ENCODE results near the gene TRAPPC5.

The TRAPPC5 gene

DNA sequence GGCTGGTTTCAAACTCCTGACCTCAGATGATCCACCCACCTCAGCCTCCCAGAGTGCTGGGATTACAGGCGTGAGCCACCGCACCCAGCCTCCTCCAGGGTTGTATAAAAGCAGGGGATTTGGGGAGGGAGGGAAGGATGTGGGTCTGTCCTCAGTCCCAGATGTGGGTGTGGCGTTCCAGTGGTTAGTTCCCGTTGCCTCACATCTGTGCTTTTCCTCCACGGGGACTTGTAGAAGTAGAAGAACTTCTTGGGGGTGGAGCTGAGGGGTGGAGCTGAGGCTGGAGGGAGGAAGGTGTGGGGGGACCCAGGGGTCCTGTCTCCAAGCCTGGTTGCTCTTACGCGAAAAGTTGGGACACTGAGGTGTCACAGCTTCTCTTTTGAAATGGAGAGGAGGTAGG lies 4.3 kb upstream of the TRAPPC5 start:
- DNase-seq (ENCODE audit: low read depth in 2 of 2), result no peak

DNA sequence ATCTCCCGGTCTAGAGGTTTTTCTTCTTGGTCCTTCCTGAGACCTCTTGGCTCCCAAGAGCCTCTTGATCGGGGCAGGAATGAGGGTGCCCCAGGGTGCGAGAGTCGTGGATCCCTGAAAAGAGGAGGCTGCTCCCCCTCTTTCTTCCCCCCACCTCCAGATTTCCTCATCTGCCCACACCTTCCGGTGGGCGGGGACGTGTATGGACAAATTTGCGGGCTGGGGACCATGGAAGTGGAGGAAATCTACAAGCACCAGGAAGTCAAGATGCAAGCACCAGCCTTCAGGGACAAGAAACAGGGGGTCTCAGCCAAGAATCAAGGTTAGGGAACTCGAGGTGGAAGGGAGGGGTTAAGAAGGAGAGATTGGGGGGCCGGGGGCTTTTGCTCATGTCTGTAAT lies 3.8 kb upstream of the TRAPPC5 start, which contains the start of gene MCEMP1:
Gene MCEMP1, plus strand, starts transcription at position 237 of the 400 bp plus-strand sequence. Its CDS starts 31 bp downstream, at position 268.
- no peak for DNase-seq (ENCODE audit: low read depth in 2 of 2)

- DNase-seq (ENCODE audit: low read depth in 2 of 2), result no peak
Measured at GRCh38 chr19:7677669-7678311, 2.8 kb upstream of the TRAPPC5 start.

DNA sequence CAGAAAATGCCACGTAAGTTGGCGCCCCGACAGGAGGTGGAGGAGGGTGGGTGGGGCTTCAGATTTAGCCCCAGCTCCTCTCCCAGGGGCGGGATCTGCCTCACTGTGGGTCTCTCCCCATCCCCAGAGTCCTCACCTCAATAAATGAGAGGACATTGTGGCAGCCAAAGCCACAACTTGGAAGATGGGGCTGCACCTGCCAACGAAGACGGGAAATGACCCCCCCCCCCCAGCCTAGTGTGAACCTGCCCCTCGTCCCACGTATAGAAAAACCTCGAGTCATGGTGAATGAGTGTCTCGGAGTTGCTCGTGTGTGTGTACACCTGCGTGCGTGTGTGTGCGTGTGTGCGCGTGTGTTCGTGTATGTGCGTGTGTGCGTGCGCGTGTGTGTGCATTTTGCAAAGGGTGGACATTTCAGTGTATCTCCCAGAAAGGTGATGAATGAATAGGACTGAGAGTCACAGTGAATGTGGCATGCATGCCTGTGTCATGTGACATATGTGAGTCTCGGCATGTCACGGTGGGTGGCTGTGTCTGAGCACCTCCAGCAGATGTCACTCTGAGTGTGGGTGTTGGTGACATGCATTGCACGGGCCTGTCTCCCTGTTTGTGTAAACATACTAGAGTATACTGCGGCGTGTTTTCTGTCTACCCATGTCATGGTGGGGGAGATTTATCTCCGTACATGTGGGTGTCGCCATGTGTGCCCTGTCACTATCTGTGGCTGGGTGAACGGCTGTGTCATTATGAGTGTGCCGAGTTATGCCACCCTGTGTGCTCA lies 1.5 kb upstream of the TRAPPC5 start:
- DNase-seq (ENCODE audit: low read depth in 2 of 2), result peak; percentile 34 to 57

DNA sequence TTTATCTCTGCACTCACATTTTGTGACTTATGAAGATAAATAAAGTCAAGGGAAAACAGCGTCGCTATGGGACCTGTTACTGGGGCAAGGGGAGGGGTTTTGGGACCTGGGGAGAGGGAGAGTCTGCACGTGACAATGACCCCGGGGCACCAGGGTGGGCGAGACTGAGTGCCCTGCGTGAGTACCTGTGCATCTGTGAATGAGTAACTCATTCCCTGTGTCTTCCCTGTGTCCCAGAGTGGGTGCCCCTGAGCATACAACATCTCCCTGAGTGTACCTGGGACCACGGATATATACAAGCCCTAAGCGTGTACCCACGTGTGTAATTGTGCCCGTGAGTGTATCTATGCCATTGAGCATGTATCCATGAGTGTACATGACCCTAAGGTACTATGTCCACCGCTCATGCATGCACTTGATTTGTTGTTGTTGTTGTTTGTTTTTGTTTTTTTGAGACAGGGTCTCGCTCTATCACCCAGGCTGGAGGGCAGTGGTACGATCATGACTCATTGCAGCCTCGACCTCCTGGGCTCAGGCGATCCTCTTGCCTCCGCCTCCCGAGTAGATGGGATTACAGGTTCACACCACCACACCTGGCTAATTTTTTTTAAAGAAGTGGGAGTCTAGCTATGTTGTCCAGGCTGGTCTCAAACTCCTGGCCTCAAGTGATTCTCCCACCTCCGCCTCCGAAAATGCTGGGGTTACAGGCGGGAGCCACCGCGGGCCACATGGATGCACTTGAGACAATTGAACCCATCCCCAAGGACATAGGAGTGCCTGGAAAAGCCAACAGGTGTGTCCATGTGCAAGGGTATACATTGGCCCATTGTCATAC lies 645 bp upstream of the TRAPPC5 start:
- DNase-seq (ENCODE audit: low read depth in 2 of 2), result no peak

DNA sequence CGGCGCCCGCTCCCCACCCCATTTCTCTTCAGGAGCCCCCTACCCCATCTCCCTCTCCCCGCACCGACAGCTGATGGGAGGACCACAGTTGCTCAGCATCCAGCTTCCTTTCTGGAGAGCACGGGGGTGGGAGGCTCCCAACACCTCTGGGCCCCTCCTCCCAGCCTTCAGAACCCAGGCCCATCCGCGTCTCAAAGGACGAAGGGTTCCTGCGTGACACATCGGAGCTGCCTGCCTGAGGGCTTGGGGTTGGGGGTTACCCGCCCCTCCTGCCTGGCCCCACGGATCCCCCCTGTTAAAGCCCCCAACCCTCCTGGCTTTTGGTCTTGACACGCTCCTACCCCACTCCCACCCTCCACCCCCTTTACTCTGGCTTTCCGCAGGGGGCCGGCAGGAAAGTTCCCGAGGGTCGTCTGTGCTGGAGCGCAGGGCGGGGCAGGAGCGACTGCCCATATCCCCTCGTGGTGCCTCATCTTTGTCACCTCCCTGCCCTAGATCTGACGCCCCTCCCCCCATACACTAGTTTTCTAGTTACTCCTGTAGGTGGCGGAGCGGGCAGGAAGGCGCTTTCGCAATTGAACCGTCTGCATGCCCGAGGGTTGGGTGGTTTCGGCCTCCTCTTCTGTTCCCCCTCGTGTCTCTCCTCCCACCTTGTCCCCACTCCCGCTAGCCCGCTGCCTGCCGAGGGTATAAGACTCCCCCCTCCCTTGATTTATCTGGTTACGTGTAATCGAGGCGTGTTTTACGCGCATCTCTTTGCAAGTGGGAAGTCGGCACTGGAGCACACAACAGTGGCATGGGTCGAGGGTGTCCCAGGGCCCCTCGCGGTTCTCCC lies 924 bp downstream of the TRAPPC5 start:
- DNase-seq (ENCODE audit: low read depth in 2 of 2), result peak; percentile 48 to 76

DNA sequence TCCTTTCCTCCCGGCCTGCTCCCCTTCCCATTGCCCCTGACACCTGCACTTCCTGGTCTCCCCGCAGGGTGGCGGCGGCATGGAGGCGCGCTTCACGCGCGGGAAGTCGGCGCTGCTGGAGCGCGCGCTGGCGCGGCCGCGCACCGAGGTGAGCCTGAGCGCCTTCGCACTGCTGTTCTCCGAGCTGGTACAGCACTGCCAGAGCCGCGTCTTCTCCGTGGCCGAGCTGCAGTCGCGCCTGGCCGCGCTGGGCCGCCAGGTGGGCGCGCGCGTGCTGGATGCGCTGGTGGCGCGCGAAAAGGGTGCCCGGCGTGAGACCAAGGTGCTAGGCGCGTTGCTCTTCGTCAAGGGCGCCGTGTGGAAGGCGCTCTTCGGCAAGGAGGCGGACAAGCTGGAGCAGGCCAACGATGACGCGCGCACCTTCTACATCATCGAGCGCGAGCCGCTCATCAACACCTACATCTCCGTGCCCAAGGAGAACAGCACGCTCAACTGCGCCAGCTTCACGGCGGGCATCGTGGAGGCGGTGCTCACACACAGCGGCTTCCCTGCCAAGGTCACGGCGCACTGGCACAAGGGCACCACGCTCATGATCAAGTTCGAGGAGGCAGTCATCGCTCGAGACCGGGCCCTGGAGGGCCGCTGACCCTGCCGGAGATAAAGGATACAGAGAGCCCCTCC lies 1.7 kb downstream of the TRAPPC5 start:
- no peak for DNase-seq (ENCODE audit: low read depth in 2 of 2)

- DNase-seq (ENCODE audit: low read depth in 2 of 2), result no peak
Measured at GRCh38 chr19:7685546-7686445, 5.2 kb downstream of the TRAPPC5 start.

- no peak for DNase-seq (ENCODE audit: low read depth in 2 of 2)
Measured at GRCh38 chr19:7687177-7687576, 6.5 kb downstream of the TRAPPC5 start.

GRCh38 chr19:7689165-7689564 lies 8.5 kb downstream of the TRAPPC5 start:
- DNase-seq (ENCODE audit: low read depth in 2 of 2), result no peak

DNA sequence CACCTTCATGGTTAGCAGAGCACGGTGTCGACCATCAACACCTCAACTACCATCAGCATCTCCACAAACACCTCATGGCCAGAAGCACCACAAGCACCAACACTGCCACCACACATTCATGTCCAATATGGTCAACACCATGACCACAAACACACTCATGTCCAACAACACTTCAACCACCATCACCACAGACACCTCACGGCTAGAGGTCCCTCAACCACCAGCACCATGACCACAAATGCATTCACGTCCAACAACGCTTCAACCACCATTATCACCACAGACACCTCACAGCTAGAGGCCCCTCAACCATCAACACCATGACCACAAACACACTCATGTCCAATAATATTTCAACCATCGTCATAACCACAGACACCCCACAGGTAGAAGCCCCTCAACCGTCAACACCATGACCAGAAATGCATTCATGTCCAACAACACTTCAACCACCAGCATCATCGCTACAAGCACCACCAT lies 10.2 kb downstream of the TRAPPC5 start:
- DNase-seq (ENCODE audit: low read depth in 2 of 2), result no peak

DNA sequence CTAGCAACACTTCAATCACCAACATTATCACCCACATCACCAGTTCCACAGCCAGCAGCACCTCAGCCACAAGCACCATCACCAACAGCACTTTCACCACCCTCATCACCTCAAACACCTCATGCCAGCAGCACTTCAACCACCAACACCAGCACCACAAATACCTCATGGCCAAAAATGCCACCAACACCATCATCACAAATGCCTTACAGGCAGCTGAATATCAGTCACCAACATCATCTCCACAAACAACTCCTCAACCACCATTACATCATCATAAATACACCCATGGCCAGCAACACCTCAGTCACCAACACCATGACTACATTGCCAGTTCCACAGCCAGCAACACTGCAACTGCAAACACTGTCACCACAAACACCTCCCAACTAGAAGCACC lies 10.9 kb downstream of the TRAPPC5 start:
- DNase-seq (ENCODE audit: low read depth in 2 of 2), result no peak

- no peak for DNase-seq (ENCODE audit: low read depth in 2 of 2)
Measured at GRCh38 chr19:7692417-7693088, 11.9 kb downstream of the TRAPPC5 start.

DNA sequence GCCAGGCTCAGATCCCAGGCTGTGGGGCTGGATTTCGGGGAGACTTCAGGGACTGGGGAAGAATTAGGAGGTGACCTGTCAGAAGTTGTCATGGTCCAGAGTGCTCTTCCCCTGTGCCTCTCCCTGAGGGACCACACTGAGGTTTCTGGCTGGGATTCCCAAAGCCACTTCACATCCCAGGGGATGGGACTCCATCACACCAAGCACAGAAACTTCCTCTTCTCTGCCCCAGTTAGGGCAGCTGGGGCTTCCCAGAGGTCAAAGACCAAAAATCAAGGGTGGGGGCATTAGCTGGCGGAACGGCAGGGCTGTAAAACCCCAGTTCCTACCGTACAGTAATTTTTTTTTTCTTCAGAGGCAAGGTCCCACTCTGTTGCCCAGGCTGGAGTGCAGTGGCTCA lies 13.9 kb downstream of the TRAPPC5 start:
- DNase-seq (ENCODE audit: low read depth in 2 of 2), result no peak

DNA sequence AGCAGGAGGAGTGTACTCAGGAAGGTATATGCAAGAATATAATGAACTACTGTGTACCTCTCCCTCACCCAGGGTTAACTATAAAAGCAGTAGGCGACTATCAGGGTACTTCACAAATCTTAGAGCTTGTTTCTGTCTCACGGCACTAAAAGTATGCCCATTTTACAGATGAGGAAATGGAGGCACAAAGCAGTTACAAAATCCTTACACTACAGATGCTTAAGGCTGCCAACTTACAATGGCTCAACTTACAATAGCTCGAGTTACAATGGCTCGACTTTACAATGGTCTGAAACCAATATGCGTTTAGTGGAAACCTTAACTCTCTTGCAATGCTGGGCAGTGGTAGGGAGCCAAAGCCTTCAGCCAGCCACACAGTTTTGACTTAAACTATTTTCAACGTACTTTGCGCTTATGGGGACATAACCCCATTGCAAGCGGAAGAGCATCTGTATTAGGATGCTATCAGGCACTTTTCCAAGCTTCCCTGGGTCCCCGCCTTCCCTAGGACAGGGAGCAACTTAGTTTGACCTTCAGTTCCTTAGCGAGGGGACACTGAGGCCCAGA lies 17.2 kb downstream of the TRAPPC5 start:
- DNase-seq (ENCODE audit: low read depth in 2 of 2), result no peak

GRCh38 chr19:7698583-7698982 lies 17.9 kb downstream of the TRAPPC5 start:
- no peak for DNase-seq (ENCODE audit: low read depth in 2 of 2)

- DNase-seq (ENCODE audit: low read depth in 2 of 2), result no peak
Measured at GRCh38 chr19:7699003-7699402, 18.4 kb downstream of the TRAPPC5 start.

GRCh38 chr19:7699417-7700401 lies 19.1 kb downstream of the TRAPPC5 start:
- no peak for DNase-seq (ENCODE audit: low read depth in 2 of 2)

Data from stimulated activated CD8-positive, alpha-beta memory T cell treated with anti-CD3 and anti-CD28 coated beads, Interleukin-15, amount 100 ng/mL, for 4 hours (primary cell).